ENCODE data around the gene SAMD11. TPM values are rescaled to one million over a fixed set of nuclear protein-coding genes. Genes with fewer than 3 reads are reported as not detected.
A peak's percentile ranks its signal among the peaks of the same experiment; 100 is the strongest.

Gene SAMD11
- total and polyA plus RNA-seq, 2 of the 13 experiments (the other 11 are each of a cell fraction or from before 2014, with no cell fraction given): 0.11 TPM; not detected in 1

DNA sequence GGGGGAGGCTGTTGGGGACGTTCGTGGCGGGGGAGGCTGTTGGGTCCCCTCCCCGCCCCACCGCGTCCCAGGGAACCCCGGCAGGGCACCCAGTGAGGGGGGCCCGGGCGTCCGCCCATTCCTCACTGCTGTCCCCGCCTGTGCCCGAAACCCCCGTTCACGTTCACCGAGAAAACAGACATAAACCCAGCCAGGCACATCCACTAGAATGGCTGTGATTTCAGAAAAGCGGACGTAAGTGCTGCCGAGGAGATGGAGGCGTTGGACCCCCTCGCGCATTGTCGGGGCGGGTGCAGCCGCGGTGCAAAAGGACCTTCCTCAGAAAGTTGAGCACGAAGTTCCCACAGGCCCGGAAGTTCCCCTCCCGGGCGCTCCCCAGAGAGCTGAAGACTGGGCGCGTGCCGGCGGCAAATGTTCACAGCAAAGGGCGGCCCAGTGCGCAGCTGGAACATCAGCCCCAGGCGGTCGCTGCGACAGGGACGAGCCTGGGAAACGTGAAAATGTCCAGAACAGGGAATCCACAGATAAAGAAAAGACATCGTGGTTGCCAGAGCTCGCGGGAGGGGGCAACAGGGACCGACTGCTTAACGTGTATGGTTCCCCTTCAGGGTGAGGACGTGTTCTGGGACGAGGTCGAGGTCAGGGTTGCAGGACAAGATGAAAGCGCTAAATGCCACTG, 18.5 kb upstream of the SAMD11 start:
- Histone ChIP-seq H3K4me1 (ENCODE audit: insufficient read depth, low read length) (peaks cover 23% of the 10 kb centered on the region), H3K4me2 (ENCODE audit: low read depth, low read length) (no peak overlapping the region), H3K79me2 (ENCODE audit: insufficient read depth, low read length) (no peaks in the 10 kb centered on the region), H3K27me3 (ENCODE audit: control insufficient read depth in 1 of 2, insufficient read depth in 2 of 2, low read length in 2 of 2) (peaks cover 23 to 69% of the 10 kb centered on the region in 2 experiments; a peak in 4 of 5 replicates), H3K27ac (ENCODE audit: extremely low read length, insufficient read depth, low read length) (no peak overlapping the region), H4K20me1 (ENCODE audit: insufficient read depth, low read length) (no peaks in the 10 kb centered on the region), H3K9me3 (ENCODE audit: low read length) (no peaks in the 10 kb centered on the region), H2AFZ (ENCODE audit: low read length) (no peak overlapping the region), H3K36me3 (replicated peaks in 1 of 2; ENCODE audit: control insufficient read depth in 1 of 2, insufficient read depth in 2 of 2, low read length in 2 of 2) (no peaks in the 10 kb centered on the region), H3K4me3 (replicated peaks in 1 of 3; ENCODE audit: insufficient read depth in 1 of 3, low read depth in 2 of 3, low read length in 3 of 3) (peak overlapping the region in 1 of 3 experiments; percentile 59; a peak in 1 of 6 replicates), H3K9ac (ENCODE audit: insufficient read depth, low read depth, low read length) (no peak overlapping the region)
- in situ Hi-C loops (cut with HindIII; ENCODE audit: extremely low pct_ligation_motif_present, low pct_unique_long_range_greater_than_20kb): no loop called here
- no TSS peak for BruUV-seq (replicated peaks)
- 54% methylated on average over 34 of the region's 49 CpGs for WGBS (ENCODE audit: low lambda C conversion rate)
- ChIA-PET CTCF (ENCODE audit: low intra/inter-chr PET ratio, low total read pairs) (interaction anchor here (1.3 to 1.6 kb wide), 4 partner anchors 11 to 71 kb away, joined by 3 to 6 read pairs (median 4); no protein-coding TSS in a partner anchor), POLR2A (interaction anchor here (0.9 kb wide), 1 partner anchor 33 kb away, joined by 4 read pairs; no protein-coding TSS in a partner anchor)
- DNase-seq (ENCODE audit: low spot score) (no peak), FAIRE-seq (no peak), ATAC-seq (no peak)
- intact Hi-C loops (cut with micrococcal nuclease; ENCODE audit: unreplicated experiment): loop anchor here (2.0 kb wide), 1 partner anchor 34 kb away; no protein-coding TSS in a partner anchor
- TF ChIP-seq KAT2B (IDR thresholded peaks at IDR 0.05; ENCODE audit: borderline replicate concordance, low read depth, low read length) (no peak), CBX1 (IDR thresholded peaks at IDR 0.05; ENCODE audit: low read depth) (no peak), FOXC1 (CRISPR knock-in tag; IDR thresholded peaks at IDR 0.05; ENCODE audit: borderline replicate concordance) (no peak), ZNF263 (CRISPR knock-in tag; IDR thresholded peaks at IDR 0.05) (no peak), MED1 (CRISPR knock-in tag; IDR thresholded peaks at IDR 0.05) (no peak), RXRA (CRISPR knock-in tag; IDR thresholded peaks at IDR 0.05) (0 out of 2 replicates have a peak, but pooled peaks have one; percentile 12), HNRNPL (IDR thresholded peaks at IDR 0.05; ENCODE audit: low read depth, low read length) (no peak), HMG20B (CRISPR knock-in tag; conservative IDR thresholded peaks at IDR 0.05) (no peak), DR1 (CRISPR knock-in tag; IDR thresholded peaks at IDR 0.05) (no peak), ZZZ3 (CRISPR knock-in tag; IDR thresholded peaks at IDR 0.05; ENCODE audit: borderline replicate concordance) (no peak), ZBTB33 (CRISPR knock-in tag; IDR thresholded peaks at IDR 0.05) (0 out of 2 replicates have a peak, but pooled peaks have one; percentile 31), POGZ (CRISPR knock-in tag; IDR thresholded peaks at IDR 0.05) (no peak), GTF3A (CRISPR knock-in tag; conservative IDR thresholded peaks at IDR 0.05) (no peak)
- TF ChIP-seq, protein P1, sequence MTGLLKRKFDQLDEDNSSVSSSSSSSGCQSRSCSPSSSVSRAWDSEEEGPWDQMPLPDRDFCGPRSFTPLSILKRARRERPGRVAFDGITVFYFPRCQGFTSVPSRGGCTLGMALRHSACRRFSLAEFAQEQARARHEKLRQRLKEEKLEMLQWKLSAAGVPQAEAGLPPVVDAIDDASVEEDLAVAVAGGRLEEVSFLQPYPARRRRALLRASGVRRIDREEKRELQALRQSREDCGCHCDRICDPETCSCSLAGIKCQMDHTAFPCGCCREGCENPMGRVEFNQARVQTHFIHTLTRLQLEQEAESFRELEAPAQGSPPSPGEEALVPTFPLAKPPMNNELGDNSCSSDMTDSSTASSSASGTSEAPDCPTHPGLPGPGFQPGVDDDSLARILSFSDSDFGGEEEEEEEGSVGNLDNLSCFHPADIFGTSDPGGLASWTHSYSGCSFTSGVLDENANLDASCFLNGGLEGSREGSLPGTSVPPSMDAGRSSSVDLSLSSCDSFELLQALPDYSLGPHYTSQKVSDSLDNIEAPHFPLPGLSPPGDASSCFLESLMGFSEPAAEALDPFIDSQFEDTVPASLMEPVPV (CRISPR knock-in tag; IDR thresholded peaks at IDR 0.05): no peak
- TF ChIP-seq, protein P2, sequence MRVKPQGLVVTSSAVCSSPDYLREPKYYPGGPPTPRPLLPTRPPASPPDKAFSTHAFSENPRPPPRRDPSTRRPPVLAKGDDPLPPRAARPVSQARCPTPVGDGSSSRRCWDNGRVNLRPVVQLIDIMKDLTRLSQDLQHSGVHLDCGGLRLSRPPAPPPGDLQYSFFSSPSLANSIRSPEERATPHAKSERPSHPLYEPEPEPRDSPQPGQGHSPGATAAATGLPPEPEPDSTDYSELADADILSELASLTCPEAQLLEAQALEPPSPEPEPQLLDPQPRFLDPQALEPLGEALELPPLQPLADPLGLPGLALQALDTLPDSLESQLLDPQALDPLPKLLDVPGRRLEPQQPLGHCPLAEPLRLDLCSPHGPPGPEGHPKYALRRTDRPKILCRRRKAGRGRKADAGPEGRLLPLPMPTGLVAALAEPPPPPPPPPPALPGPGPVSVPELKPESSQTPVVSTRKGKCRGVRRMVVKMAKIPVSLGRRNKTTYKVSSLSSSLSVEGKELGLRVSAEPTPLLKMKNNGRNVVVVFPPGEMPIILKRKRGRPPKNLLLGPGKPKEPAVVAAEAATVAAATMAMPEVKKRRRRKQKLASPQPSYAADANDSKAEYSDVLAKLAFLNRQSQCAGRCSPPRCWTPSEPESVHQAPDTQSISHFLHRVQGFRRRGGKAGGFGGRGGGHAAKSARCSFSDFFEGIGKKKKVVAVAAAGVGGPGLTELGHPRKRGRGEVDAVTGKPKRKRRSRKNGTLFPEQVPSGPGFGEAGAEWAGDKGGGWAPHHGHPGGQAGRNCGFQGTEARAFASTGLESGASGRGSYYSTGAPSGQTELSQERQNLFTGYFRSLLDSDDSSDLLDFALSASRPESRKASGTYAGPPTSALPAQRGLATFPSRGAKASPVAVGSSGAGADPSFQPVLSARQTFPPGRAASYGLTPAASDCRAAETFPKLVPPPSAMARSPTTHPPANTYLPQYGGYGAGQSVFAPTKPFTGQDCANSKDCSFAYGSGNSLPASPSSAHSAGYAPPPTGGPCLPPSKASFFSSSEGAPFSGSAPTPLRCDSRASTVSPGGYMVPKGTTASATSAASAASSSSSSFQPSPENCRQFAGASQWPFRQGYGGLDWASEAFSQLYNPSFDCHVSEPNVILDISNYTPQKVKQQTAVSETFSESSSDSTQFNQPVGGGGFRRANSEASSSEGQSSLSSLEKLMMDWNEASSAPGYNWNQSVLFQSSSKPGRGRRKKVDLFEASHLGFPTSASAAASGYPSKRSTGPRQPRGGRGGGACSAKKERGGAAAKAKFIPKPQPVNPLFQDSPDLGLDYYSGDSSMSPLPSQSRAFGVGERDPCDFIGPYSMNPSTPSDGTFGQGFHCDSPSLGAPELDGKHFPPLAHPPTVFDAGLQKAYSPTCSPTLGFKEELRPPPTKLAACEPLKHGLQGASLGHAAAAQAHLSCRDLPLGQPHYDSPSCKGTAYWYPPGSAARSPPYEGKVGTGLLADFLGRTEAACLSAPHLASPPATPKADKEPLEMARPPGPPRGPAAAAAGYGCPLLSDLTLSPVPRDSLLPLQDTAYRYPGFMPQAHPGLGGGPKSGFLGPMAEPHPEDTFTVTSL (CRISPR knock-in tag; IDR thresholded peaks at IDR 0.05; ENCODE audit: borderline replicate concordance): no peak

Data from HepG2 (cell line).